Adipocyte (in vitro differentiated cells): ENCODE data around the gene USP28.

ENCODE experiments used
- DNase-seq: peaks from one replicate; pipeline ENCODE4 v3.0.0-alpha.2; 2015; ENCODE audit warnings: low read depth
- H3K27me3 ChIP-seq: replicated peaks from 2 replicates; pipeline ENCODE4 v1.7.0; 2013; ENCODE audit warnings: mild to moderate bottlenecking, low read length, moderate library complexity; ENCODE audit not compliant: control insufficient read depth, insufficient read depth
- H3K36me3 ChIP-seq: 2 replicates; pipeline ENCODE4 v1.7.0; 2013; ENCODE audit warnings: low read length, mild to moderate bottlenecking, moderate library complexity; ENCODE audit not compliant: control insufficient read depth, insufficient read depth, severe bottlenecking
- H3K4me1 ChIP-seq: 2 replicates; pipeline ENCODE4 v1.7.0; 2013; ENCODE audit warnings: mild to moderate bottlenecking, low read length, moderate library complexity; ENCODE audit not compliant: control insufficient read depth, insufficient read depth
- H3K4me3 ChIP-seq: 2 replicates; pipeline ENCODE4 v1.7.0; 2013; ENCODE audit warnings: mild to moderate bottlenecking, low read length, moderate library complexity
- H3K9ac ChIP-seq: 2 replicates; pipeline ENCODE4 v1.7.0; 2013; ENCODE audit warnings: mild to moderate bottlenecking, low read length, moderate library complexity
- H3K9me3 ChIP-seq: 2 replicates; pipeline ENCODE4 v1.7.0; 2013; ENCODE audit warnings: mild to moderate bottlenecking, low read length, moderate library complexity; ENCODE audit not compliant: control insufficient read depth

The USP28 gene

DNA sequence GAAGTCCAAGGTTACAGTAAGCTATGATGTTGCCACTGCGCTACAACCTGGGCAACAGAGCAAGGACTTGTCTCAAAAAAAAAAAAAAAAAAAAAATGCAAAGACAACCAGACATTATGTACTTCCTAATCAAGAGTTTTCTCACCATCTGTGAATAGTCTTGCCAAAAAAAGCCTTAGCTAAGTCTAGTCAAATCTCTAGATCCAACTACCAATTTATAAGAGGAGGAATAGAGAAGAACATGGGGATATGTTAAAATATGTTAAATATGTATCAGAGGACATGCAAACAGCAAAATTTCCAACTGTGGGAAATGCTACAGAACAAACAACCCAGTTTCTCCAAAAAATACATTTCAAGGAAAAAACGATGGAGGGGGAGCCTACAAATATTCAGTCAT, 45.6 kb downstream of the USP28 start:
- no peak overlapping the region for H3K9ac ChIP-seq
- peaks cover 28% of the 10 kb centered on the region for H3K36me3 ChIP-seq
- no peaks in the 10 kb centered on the region for H3K27me3 ChIP-seq
- no peaks in the 10 kb centered on the region for H3K4me1 ChIP-seq
- no peaks in the 10 kb centered on the region for H3K9me3 ChIP-seq
- DNase-seq, result no peak
- no peak overlapping the region for H3K4me3 ChIP-seq

- Histone ChIP-seq H3K36me3 (peaks cover 28% of the 10 kb centered on the region), H3K4me1 (no peaks in the 10 kb centered on the region), H3K4me3 (no peak overlapping the region), H3K9me3 (no peaks in the 10 kb centered on the region), H3K27me3 (no peaks in the 10 kb centered on the region), H3K9ac (no peak overlapping the region)
- DNase-seq, result no peak
Measured at GRCh38 chr11:113828191-113828590, 47.2 kb downstream of the USP28 start.

DNA sequence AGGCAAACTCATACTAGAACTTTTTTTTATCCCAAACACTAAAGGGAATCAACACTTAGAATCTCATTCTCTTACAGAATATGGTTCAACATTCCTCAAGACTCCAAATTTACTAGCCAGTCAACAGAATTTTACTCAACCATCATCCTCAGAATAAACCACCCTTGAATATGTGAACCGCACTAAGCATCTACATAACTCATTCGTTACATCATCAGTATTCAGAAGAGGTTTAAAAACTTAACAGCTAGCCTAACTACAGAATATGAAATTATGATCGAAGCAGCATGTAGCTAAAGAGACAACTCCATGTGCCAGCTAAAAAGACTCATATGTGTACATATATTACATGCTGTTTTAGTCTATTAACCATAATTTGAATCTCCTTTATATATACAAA, 47.9 kb downstream of the USP28 start:
- no peak for DNase-seq
- Histone ChIP-seq H3K27me3 (no peaks in the 10 kb centered on the region), H3K9me3 (no peaks in the 10 kb centered on the region), H3K36me3 (peaks cover 34% of the 10 kb centered on the region), H3K4me3 (no peak overlapping the region), H3K9ac (no peak overlapping the region), H3K4me1 (no peaks in the 10 kb centered on the region)

DNA sequence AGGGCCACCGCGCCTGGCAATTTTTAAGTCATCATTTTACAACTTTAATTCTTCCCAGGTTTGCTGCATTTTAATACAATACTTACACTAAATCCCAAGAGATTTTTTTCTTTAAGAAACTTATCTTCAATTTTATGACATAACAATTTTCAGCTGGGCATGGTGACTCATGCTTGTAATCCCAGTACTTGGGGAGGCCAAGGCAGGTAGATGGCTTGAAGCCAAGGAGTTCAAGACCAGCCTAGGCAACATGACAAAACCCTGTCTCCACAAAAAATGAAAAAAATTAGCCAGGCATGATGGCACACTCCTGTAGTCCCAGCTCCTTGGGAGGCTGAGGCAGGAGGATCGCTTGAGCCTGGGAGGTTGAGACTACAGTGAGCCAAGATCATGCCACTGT, 56.9 kb downstream of the USP28 start:
- H3K9me3 ChIP-seq, result no peaks in the 10 kb centered on the region
- no peak overlapping the region for H3K4me3 ChIP-seq
- peaks cover 30% of the 10 kb centered on the region for H3K36me3 ChIP-seq
- no peaks in the 10 kb centered on the region for H3K4me1 ChIP-seq
- H3K27me3 ChIP-seq, result no peaks in the 10 kb centered on the region
- no peak overlapping the region for H3K9ac ChIP-seq
- no peak for DNase-seq

DNA sequence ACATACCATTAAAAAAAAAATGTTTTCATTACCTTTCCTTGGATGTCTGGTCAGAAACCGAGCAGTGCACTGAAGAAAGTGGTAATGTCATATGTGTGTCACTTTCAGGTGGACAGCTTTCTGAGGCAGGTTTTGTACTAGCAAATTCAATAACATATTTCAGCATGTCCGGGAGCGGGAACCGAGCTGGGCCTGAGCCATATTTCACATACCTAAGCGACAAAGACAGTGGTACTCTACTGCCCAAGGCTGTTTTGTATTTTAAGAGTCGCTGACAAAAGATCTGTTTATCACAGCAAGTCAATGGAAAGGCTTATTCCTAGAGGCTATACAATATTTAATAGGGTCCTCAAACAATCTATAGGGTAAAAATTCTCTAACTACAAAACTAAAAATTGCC, 57.7 kb downstream of the USP28 start:
- no peak for DNase-seq
- Histone ChIP-seq H3K9ac (no peak overlapping the region), H3K36me3 (peaks cover 34% of the 10 kb centered on the region), H3K4me3 (no peak overlapping the region), H3K4me1 (no peaks in the 10 kb centered on the region), H3K9me3 (no peaks in the 10 kb centered on the region), H3K27me3 (no peaks in the 10 kb centered on the region)

DNA sequence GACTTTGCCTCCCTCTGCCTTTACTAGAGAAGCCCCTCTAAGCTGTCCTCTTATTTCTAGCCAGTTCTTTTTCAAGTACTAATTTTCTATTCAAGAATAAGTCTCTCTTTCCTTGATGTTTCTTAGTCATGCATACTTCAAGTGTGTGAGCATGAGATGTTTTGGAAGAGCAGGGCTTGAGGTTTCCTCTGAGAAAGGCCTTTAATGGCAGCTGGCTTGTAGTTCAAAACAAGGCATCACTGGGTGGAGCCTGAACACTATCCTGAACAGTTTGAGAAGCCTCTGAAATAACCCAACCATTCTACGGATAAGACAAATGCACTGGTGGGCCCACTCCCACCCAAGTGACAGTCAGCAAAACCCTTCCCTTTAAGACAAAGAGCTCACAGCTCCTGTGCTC, 58.2 kb downstream of the USP28 start:
- peaks cover 37% of the 10 kb centered on the region for H3K36me3 ChIP-seq

DNA sequence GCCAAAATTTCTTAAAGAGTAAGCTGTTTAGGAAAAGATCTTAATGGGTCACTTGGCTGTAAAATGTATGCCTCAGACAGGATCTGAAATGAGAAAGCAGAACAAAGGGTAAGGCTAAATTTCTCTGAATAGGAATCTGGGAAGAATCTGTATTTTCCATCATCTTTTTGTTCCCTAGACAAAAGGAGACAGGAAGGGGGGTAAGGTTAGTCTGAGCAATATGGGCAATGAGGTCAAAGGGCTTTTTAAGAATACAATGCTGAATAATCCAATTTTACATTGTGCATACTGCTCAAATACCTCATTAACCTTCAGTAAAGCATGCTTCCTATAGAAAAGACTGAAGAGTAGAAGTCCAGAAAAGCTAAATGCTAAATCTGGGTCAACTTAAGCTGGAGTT, 61.2 kb downstream of the USP28 start:
- H3K9me3 ChIP-seq, result no peaks in the 10 kb centered on the region
- no peaks in the 10 kb centered on the region for H3K4me1 ChIP-seq
- no peaks in the 10 kb centered on the region for H3K27me3 ChIP-seq
- no peak overlapping the region for H3K4me3 ChIP-seq
- H3K9ac ChIP-seq, result no peak overlapping the region
- H3K36me3 ChIP-seq, result peaks cover 33% of the 10 kb centered on the region
- no peak for DNase-seq

More for the DNA sequence above, 58.2 kb downstream of the USP28 start:
- DNase-seq, result peak; percentile 3
- H3K9me3 ChIP-seq, result no peaks in the 10 kb centered on the region
- H3K4me3 ChIP-seq, result no peak overlapping the region
- no peaks in the 10 kb centered on the region for H3K4me1 ChIP-seq
- H3K9ac ChIP-seq, result no peak overlapping the region
- no peaks in the 10 kb centered on the region for H3K27me3 ChIP-seq

GRCh38 chr11:113808931-113809330, 66.4 kb downstream of the USP28 start:
- DNase-seq, result no peak
- Histone ChIP-seq H3K4me3 (no peak overlapping the region), H3K36me3 (peaks cover 53% of the 10 kb centered on the region)

GRCh38 chr11:113806406-113806805, 69.0 kb downstream of the USP28 start:
- DNase-seq, result peak; percentile 13
- Histone ChIP-seq H3K4me1 (peaks cover 12% of the 10 kb centered on the region), H3K4me3 (no peak overlapping the region), H3K9me3 (no peaks in the 10 kb centered on the region), H3K9ac (no peak overlapping the region), H3K27me3 (no peaks in the 10 kb centered on the region), H3K36me3 (peaks cover 48% of the 10 kb centered on the region)

More at GRCh38 chr11:113808931-113809330, 66.4 kb downstream of the USP28 start:
- H3K9me3 ChIP-seq, result no peaks in the 10 kb centered on the region
- peaks cover 12% of the 10 kb centered on the region for H3K4me1 ChIP-seq
- H3K27me3 ChIP-seq, result no peaks in the 10 kb centered on the region
- no peak overlapping the region for H3K9ac ChIP-seq

DNA sequence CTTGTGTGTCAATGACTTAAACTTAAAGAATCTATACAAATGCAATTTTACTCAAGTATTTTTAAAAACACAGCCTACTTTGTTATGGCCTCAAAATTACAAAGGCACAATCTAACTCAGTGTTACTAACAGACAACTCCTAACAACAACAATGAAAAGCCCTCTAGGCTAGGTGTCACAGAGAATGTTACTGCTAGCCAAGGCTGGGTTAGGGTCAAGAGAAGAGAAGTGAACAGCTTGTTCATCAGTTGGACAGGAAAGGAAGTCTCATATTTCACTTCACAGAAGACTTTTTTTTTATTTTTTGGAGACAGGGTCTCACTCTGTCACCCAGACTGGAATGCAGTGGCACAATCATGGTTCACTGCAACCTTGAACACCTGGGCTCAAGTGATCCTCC, 69.7 kb downstream of the USP28 start:
- Histone ChIP-seq H3K4me3 (no peak overlapping the region), H3K9me3 (no peaks in the 10 kb centered on the region), H3K27me3 (no peaks in the 10 kb centered on the region), H3K4me1 (peaks cover 12% of the 10 kb centered on the region), H3K36me3 (peaks cover 51% of the 10 kb centered on the region), H3K9ac (no peak overlapping the region)
- DNase-seq, result no peak

DNA sequence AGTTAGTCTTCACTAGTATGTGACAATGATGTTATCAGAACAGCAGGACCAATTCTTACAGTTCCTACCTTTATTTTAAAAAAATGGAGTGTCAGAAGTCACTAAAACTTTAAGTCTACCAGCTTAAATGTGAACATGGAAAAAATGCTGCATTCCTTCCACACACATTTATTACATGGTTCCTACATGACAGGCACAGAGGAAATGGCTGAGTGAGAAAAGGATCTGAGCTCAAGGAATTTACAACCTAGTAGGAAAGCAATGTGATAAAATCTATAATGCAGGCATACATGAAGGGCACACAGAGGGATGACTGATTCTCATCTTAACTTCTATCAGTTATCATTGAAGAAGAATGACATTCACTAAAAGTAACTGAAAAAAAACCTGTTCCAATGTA, 72.8 kb downstream of the USP28 start:
- H3K9ac ChIP-seq, result no peak overlapping the region
- peaks cover 48% of the 10 kb centered on the region for H3K36me3 ChIP-seq
- H3K4me1 ChIP-seq, result peaks cover 12% of the 10 kb centered on the region
- H3K27me3 ChIP-seq, result no peaks in the 10 kb centered on the region
- H3K9me3 ChIP-seq, result no peaks in the 10 kb centered on the region
- no peak for DNase-seq
- H3K4me3 ChIP-seq, result no peak overlapping the region

DNA sequence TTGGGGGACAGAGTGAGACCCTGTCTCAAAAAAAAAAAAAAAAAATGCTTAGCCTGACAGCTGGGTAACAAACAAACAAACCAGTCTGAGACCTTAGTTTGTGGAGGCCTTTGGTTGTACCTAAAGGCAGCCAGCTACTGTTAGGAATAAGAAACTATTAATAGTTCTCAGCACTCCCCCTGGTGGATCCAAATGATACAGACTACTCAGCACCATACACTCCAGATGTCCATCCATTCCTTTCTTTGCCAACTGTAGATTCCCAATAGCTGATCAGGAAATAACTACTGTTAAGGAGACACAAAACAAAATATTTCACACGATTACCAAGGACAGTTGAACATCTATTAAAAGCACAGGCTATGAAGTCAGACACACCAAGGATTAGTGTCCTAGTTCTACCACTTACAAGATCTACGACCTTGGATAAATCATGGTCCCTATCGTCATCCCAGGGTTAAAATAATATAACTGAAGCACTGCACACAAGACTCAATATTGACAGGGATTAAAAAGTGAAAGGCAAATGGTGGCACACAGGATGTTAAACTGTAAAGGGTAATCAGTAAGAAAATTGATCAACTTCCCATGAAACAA, 78.6 kb downstream of the USP28 start:
- Histone ChIP-seq H3K9ac (no peak overlapping the region), H3K36me3 (peaks cover 22% of the 10 kb centered on the region), H3K4me1 (no peaks in the 10 kb centered on the region), H3K9me3 (peaks cover 3% of the 10 kb centered on the region), H3K27me3 (no peaks in the 10 kb centered on the region), H3K4me3 (no peak overlapping the region)
- DNase-seq, result peak; percentile 68
